ENCODE data around the gene SMAP1. TPM values are rescaled to one million over a fixed set of nuclear protein-coding genes. Genes with fewer than 3 reads are reported as not detected.

The SMAP1 gene
- total RNA-seq, 4 donors from 2014 or later, result 27.3 to 33.9 (median 32.4) TPM

DNA sequence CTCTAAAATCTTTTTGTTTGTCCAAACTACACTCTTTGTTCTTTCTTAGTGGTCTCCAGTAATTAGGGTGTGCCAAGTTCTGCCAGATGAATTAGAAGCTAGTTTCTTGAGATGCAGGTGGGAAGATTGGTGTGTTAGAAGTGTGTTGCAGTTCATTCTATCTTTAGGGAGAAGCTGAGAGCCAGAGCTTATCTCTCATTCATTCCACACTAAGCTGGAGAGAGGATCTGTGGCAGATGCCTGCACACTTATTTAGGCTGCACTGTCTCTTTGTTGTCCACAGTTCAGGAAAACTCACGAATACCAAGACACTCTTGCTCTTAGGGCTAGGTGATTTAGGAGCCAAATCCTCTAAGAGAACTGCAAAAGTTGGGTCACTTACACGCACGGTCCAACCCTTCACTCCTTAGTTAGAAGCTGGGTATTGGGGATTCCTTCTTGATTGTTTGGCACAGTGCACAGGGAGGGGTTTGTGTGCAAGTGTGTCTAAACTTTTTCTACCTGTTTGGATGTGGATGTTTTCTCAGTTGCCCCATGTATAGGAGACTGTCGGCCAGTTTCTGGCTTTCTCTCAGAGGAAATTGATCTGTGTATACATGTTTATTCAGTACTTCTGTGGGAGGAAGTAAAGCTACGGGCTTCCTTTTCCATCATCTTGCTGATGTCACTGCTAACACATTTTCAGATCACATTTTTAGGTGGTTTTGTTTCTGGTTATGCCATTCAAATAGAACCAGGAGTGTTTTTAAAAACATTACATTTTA, 49.5 kb downstream of the SMAP1 start:
- Histone ChIP-seq H3K27me3 (no peaks in the 10 kb centered on the region), H3K36me3 (no peaks in the 10 kb centered on the region), H3K4me1 (peaks cover 0 to 8% of the 10 kb centered on the region in 2 donors), H3K27ac (no peak overlapping the region), H3K9me3 (no peaks in the 10 kb centered on the region), H3K4me3 (replicated peaks in 1 of 3) (no peak overlapping the region)
- WGBS, 2 donors, result 76 to 84% methylated on average over 5 of the region's 5 CpGs
- intact Hi-C loops (cut with DNase I), result no loop called here
- no peak for DNase-seq
- TF ChIP-seq POLR2A (IDR thresholded peaks at IDR 0.05), result no peak
- TF ChIP-seq, protein P1, sequence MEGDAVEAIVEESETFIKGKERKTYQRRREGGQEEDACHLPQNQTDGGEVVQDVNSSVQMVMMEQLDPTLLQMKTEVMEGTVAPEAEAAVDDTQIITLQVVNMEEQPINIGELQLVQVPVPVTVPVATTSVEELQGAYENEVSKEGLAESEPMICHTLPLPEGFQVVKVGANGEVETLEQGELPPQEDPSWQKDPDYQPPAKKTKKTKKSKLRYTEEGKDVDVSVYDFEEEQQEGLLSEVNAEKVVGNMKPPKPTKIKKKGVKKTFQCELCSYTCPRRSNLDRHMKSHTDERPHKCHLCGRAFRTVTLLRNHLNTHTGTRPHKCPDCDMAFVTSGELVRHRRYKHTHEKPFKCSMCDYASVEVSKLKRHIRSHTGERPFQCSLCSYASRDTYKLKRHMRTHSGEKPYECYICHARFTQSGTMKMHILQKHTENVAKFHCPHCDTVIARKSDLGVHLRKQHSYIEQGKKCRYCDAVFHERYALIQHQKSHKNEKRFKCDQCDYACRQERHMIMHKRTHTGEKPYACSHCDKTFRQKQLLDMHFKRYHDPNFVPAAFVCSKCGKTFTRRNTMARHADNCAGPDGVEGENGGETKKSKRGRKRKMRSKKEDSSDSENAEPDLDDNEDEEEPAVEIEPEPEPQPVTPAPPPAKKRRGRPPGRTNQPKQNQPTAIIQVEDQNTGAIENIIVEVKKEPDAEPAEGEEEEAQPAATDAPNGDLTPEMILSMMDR (IDR thresholded peaks at IDR 0.05), result no peak

DNA sequence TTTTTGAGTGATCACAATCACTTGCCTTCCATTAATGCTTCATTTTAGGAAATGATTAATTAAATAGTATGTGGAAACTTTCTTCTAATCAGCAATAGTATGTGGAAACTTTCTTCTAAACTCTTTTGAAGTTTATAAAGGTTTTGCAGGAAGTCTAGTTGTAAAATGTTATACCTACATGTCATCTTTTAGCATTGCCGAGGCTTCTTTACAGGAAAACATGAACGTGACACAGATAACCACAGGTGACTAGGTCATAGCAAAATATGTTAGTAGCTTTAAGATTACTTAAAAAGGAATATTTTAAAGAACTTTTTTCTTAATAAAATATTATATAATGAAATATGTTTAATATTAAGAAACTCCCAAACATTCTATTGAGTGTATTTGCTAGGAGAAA, 56.8 kb downstream of the SMAP1 start:
- intact Hi-C loops (cut with DNase I), result no loop called here
- H3K4me1 ChIP-seq, result no peaks in the 10 kb centered on the region
- DNase-seq, result no peak
- H3K36me3 ChIP-seq, result no peaks in the 10 kb centered on the region
- H3K27me3 ChIP-seq, result no peaks in the 10 kb centered on the region
- H3K9me3 ChIP-seq, result no peaks in the 10 kb centered on the region
- no peak overlapping the region for H3K4me3 ChIP-seq (replicated peaks in 1 of 3)
- TF ChIP-seq, protein P1 (IDR thresholded peaks at IDR 0.05), result no peak
- no peak for TF ChIP-seq POLR2A (IDR thresholded peaks at IDR 0.05)
- 86 to 94% methylated on average over 2 of the region's 2 CpGs for WGBS, 2 donors
- no peak overlapping the region for H3K27ac ChIP-seq

- Histone ChIP-seq H3K36me3 (no peaks in the 10 kb centered on the region), H3K27ac (no peak overlapping the region), H3K9me3 (no peaks in the 10 kb centered on the region), H3K27me3 (no peaks in the 10 kb centered on the region), H3K4me3 (replicated peaks in 1 of 3) (no peak overlapping the region), H3K4me1 (no peaks in the 10 kb centered on the region)
- TF ChIP-seq, protein P1 (IDR thresholded peaks at IDR 0.05), result no peak
- no peak for TF ChIP-seq POLR2A (IDR thresholded peaks at IDR 0.05)
- intact Hi-C loops (cut with DNase I), result no loop called here
- no peak for DNase-seq
- WGBS, 2 donors, result 77 to 84% methylated on average over 3 of the region's 3 CpGs
Measured at GRCh38 chr6:70725817-70726415, 58.2 kb downstream of the SMAP1 start.

DNA sequence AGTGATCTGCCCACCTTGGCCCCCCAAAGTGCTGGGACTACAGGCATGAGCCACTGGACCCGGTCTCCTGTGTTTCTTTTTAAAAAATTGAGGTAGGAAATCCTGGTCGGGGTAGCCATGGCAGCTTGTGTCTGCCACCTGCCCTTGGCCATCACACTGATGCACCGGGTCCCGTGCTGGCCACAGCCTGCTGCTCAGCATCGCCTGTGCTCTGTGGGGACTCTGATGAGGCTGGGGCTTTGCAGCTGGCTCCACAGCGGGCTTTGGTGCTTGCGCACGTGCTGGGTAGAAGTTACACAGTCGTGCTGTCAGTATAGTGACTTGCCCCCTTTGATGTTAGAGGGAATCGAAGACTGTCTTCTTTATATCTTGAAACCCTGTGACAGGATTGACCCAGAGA, 66.7 kb downstream of the SMAP1 start:
- no peaks in the 10 kb centered on the region for H3K36me3 ChIP-seq
- H3K27ac ChIP-seq, result no peak overlapping the region
- no peak overlapping the region for H3K4me3 ChIP-seq (replicated peaks in 1 of 3)
- H3K27me3 ChIP-seq, result no peaks in the 10 kb centered on the region
- no peaks in the 10 kb centered on the region for H3K9me3 ChIP-seq
- no peak for TF ChIP-seq POLR2A (IDR thresholded peaks at IDR 0.05)
- TF ChIP-seq, protein P1 (IDR thresholded peaks at IDR 0.05), result no peak
- 96 to 99% methylated on average over 10 of the region's 10 CpGs for WGBS, 2 donors
- no peaks in the 10 kb centered on the region for H3K4me1 ChIP-seq
- intact Hi-C loops (cut with DNase I), result no loop called here
- DNase-seq, result no peak

DNA sequence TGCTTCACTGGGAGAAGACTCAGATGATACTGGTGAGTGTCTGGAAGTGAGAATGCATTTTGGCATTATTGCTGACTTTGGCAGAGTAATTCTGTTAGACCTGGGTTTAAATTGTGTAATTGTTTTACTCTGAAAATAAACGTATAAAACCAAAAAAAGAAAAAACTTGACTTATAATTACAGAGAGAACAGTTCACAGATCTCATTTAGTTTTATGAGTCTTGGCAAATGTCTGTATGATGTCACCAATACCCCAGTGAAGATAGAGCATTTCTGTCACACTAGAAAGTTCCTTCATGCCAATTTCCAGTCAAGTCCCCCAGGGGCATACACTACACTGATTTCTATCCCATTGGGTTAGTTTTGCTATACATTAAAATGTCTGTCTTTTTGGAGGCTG, 67.3 kb downstream of the SMAP1 start:
- TF ChIP-seq POLR2A (IDR thresholded peaks at IDR 0.05), result no peak
- TF ChIP-seq, protein P1 (IDR thresholded peaks at IDR 0.05), result no peak
- Histone ChIP-seq H3K27ac (no peak overlapping the region), H3K4me1 (no peaks in the 10 kb centered on the region), H3K27me3 (no peaks in the 10 kb centered on the region), H3K9me3 (no peaks in the 10 kb centered on the region), H3K36me3 (no peaks in the 10 kb centered on the region), H3K4me3 (replicated peaks in 1 of 3) (no peak overlapping the region)
- whole genome bisulfite sequencing, 2 donors, result 73 to 79% methylated on average over 1 of the region's 1 CpG
- no peak for DNase-seq
- intact Hi-C loops (cut with DNase I), result no loop called here

Measured in thyroid gland (tissue), 4 donors.